ENCODE measurements around the gene AMH. TPM values are rescaled to one million over a fixed set of nuclear protein-coding genes. Genes with fewer than 3 reads are reported as not detected.

Gene AMH
- total and polyA plus RNA-seq, 2 experiments from 2014 or later: 1.9 to 6.8 TPM

DNA sequence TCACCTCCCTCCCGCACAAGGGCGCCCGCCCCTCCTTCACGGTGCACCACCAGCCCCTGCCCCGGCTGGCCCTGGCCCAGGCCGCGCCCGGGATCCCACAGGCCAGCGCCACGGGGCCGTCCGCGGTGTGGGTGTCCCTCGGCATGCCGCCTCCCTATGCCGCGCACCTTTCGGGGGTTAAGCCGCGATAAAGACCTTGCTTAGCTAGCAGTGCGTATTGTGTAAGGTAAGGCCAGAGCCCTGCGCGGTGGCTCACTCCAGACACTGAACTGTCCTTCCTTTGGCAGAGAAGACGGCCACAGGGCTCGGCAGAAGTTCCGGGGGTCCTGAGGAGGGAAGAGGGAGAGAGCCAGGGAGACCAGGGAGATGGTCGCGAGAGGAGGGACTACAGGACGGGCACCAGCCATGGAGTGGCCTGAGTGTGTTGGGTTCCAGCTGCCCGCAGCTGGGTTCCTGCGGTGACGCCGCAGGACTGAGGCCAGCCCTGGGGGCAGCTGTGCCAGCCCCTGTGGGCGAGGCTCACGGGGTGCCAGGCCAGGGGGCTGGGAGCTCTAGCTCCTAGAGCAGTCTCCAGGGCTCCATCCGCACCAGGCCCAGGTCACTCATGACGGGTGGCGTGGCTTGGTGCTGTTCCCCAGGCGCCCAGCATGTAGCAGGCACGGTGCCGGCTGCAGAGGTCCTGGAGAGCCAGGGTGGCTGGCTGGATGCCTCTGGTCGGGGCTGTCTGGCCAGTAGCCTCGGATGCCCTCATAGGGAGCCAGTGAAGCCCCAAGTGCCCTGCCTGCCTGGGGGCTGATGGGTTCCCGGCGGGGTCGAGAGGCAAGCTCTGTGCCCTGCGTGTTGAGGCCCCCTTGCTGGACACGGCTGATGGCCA, 20.7 kb upstream of the AMH start:
- H3K4me3 ChIP-seq: no peak overlapping the region
- Mint-ChIP-seq H3K36me3 (ENCODE audit: low read depth) (peaks cover 40% of the 10 kb centered on the region), H3K27me3 (ENCODE audit: insufficient read depth, low read depth, poor library complexity) (peaks cover 8% of the 10 kb centered on the region), H3K9me3 (no peaks in the 10 kb centered on the region), H3K4me1 (no peaks in the 10 kb centered on the region), H3K27ac (no peak overlapping the region; the same call in 1 of the 2 replicates), H3K4me3 (no peak overlapping the region)
- H3K4me1 ChIP-seq (ENCODE audit: insufficient read depth): no peaks in the 10 kb centered on the region
- no peak overlapping the region for H3K27ac ChIP-seq (ENCODE audit: low read depth)
- no peak overlapping the region for H3K4me2 ChIP-seq
- peaks cover 5% of the 10 kb centered on the region; the same call in 1 of the 2 replicates for H4K20me1 ChIP-seq (replicated peaks; ENCODE audit: insufficient read depth)
- TF ChIP-seq JUNB (IDR thresholded peaks at IDR 0.05; ENCODE audit: unreplicated experiment) (no peak), POLR2AphosphoS5 (IDR thresholded peaks at IDR 0.05; ENCODE audit: low read depth) (no peak), ZNF114 (CRISPR knock-in tag; IDR thresholded peaks at IDR 0.05) (no peak), REST (IDR thresholded peaks at IDR 0.05; ENCODE audit: unreplicated experiment) (no peak), CTCF (conservative IDR thresholded peaks at IDR 0.05; ENCODE audit: low read depth in 2 of 2) (no peak), EZH2 (IDR thresholded peaks at IDR 0.05; ENCODE audit: low read depth, unreplicated experiment) (no peak), STAT1 (IDR thresholded peaks at IDR 0.05; ENCODE audit: unreplicated experiment) (no peak), ZNF331 (CRISPR knock-in tag; IDR thresholded peaks at IDR 0.05; ENCODE audit: low read depth) (no peak), EZH2phosphoT487 (IDR thresholded peaks at IDR 0.05; ENCODE audit: unreplicated experiment) (no peak)
- TF ChIP-seq, protein P1, sequence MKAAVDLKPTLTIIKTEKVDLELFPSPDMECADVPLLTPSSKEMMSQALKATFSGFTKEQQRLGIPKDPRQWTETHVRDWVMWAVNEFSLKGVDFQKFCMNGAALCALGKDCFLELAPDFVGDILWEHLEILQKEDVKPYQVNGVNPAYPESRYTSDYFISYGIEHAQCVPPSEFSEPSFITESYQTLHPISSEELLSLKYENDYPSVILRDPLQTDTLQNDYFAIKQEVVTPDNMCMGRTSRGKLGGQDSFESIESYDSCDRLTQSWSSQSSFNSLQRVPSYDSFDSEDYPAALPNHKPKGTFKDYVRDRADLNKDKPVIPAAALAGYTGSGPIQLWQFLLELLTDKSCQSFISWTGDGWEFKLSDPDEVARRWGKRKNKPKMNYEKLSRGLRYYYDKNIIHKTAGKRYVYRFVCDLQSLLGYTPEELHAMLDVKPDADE (IDR thresholded peaks at IDR 0.05): no peak
- no peak overlapping the region for H2AFZ ChIP-seq
- H3K36me3 ChIP-seq (ENCODE audit: insufficient read depth): no peaks in the 10 kb centered on the region; the same call in 1 of the 2 replicates
- ATAC-seq (no peak), DNase-seq (ENCODE audit: low spot score) (no peak)
- no peaks in the 10 kb centered on the region for H3K79me2 ChIP-seq (replicated peaks; ENCODE audit: insufficient read depth)
- H3K27me3 ChIP-seq (ENCODE audit: insufficient read depth): no peaks in the 10 kb centered on the region
- 0 out of 2 replicates have a peak, but pooled peaks cover 7% of the 10 kb centered on the region for H3F3A ChIP-seq (replicated peaks; ENCODE audit: low read depth)
- no peaks in the 10 kb centered on the region for H3K9me2 ChIP-seq (ENCODE audit: insufficient read depth)

All from GM23338 (cell line).